SU-DHL-6 (cell line): ENCODE measurements around the gene SCIN.

Source experiments
- CTCF ChIP-seq: fragments of 200-600 bp; sonication (generic); IDR thresholded peaks from one replicate; pipeline ENCODE4 v1.5.1; 2017; ENCODE audit warnings: antibody characterized with exemption, mild to moderate bottlenecking, low read length, moderate library complexity; ENCODE audit not compliant: insufficient read depth, poor library complexity, severe bottlenecking
- EZH2phosphoT487 ChIP-seq: fragments of 200-600 bp; sonication (generic), shearing (Covaris generic); conservative IDR thresholded peaks from 2 replicates; pipeline ENCODE4 v1.6.1; 2018; ENCODE audit warnings: mild to moderate bottlenecking, antibody characterized with exemption, low read length, moderate library complexity, mixed read lengths

GRCh38 chr7:12686891-12687717 is 116.6 kb downstream of the SCIN start, which contains the start of gene ARL4A:
- TF ChIP-seq CTCF, result no peak
- no peak for TF ChIP-seq EZH2phosphoT487
